Ovary (tissue), 9 donors: Measurements from ENCODE around the gene ZFP92. TPM values are rescaled to one million over a fixed set of nuclear protein-coding genes. Genes with fewer than 3 reads are reported as not detected.

Experiments used
- DNase-seq, 5 donors: peaks; one replicate each; pipeline ENCODE4 v3.0.0-alpha.2; 2019 to 2020
- H3K27ac ChIP-seq, 2 donors: fragments of 200-600 bp; one replicate each; pipeline versions ENCODE4 v1.5.1 to v1.8.0; 2019 to 2022
- H3K27me3 ChIP-seq: fragments of 200-600 bp; one replicate; pipeline ENCODE4 v1.8.0; 2022
- H3K36me3 ChIP-seq: fragments of 200-600 bp; sonication (generic); one replicate; pipeline ENCODE4 v1.5.1; 2019
- H3K4me1 ChIP-seq: one replicate; pipeline ENCODE4 v1.8.1; 2013; ENCODE audit warnings: mild to moderate bottlenecking, moderate library complexity; ENCODE audit not compliant: insufficient read depth
- H3K4me3 ChIP-seq: fragments of 200-600 bp; sonication (generic); one replicate; pipeline ENCODE4 v1.5.1; 2017
- H3K9me3 ChIP-seq, 2 donors: fragments of 200-600 bp in 1 of 2; sonication (generic) in 1 of 2; one replicate each; pipeline versions ENCODE4 v1.5.1 to v1.8.1; 2013 to 2019; ENCODE audit warnings: mild to moderate bottlenecking in 1 of 2, moderate library complexity in 1 of 2
- CTCF ChIP-seq, 3 donors: fragments of 450-650 bp in 2 of 3; fragments of 200-600 bp in 1 of 3; IDR thresholded peaks; one replicate each; pipeline versions ENCODE4 v1.5.1 to v1.8.0; 2016 to 2022; ENCODE audit warnings: antibody characterized with exemption in 3 of 3, mild to moderate bottlenecking in 1 of 3
- EP300 ChIP-seq: sonication (generic); formaldehyde crosslinking; IDR thresholded peaks from one replicate; pipeline ENCODE4 v1.6.1; 2017; ENCODE audit warnings: antibody characterized with exemption
- POLR2A ChIP-seq: fragments of 450-650 bp; IDR thresholded peaks from one replicate; pipeline ENCODE4 v1.6.1; 2017; ENCODE audit warnings: antibody characterized with exemption, mild to moderate bottlenecking, moderate library complexity
- WGBS, 3 donors: extraction: QIAGEN DNeasy Blood & Tissue Kit in 1 of 3; methylation state at CpG; one replicate each; pipeline versions ENCODE4 v1.1.5 to v1.1.7; 2013 to 2017; 5-methylcytosine and 5-hydroxymethylcytosine counted together
- intact Hi-C, 4 donors: fragments of 100-400 bp; cut with DNase I; formaldehyde crosslinking; loops; one replicate each; pipeline versions ENCODE4 v1.11.0 to v1.15.1; 2022 to 2023
- polyA plus RNA-seq, 2 donors: library from polyadenylated mRNA; stranded (reverse); fragments of 200-250 nt in 1 of 2; fragments of 350-450 nt in 1 of 2; fragmentation: Illumina TruSeq in 1 of 2; extraction: RNeasy Lipid Tissue Mini Kit (QIAGEN cat#74804) in 1 of 2; gene quantifications; one replicate each; pipeline ENCODE4 v1.2.3, GENCODE V29; 2013 to 2014
- total RNA-seq, 7 donors: library from RNA; depleted of rRNA in 2 of 7; stranded (reverse); fragments of >200 nt in 2 of 7; fragmentation: NEBNext Ultra II Directional in 3 of 7; extraction: Animal tissue kit (Norgen Biotek cat#: 25700) in 3 of 7; gene quantifications; one replicate each; pipeline versions ENCODE4 v1.1.0 to v1.2.4, GENCODE V29; 2016 to 2023
- donor health status: DM: no; HTN: no; CAD: no; lungs with moderate emphysema.
- donor health status: DM: no; HTN: no; CAD: no.
- donor health status: Bipolar disorder and iron deficiency.
- donor health status: DM: yes; HTN: yes; CAD: no.
- donor health status: DM: no; HTN: no; CAD: no.
- donor health status: DM: yes; HTN: yes; CAD: no.

The ZFP92 gene
- total and polyA plus RNA-seq, 9 donors, result 2.7 to 9.4 (median 3.9) TPM

GRCh38 chrX:153445106-153445855 lies 34.0 kb downstream of the ZFP92 start:
- no peaks in the 10 kb centered on the region for H3K27me3 ChIP-seq
- no peaks in the 10 kb centered on the region for H3K4me1 ChIP-seq
- intact Hi-C loops, result no loop called here
- DNase-seq, result peak in 1 of 5 donors; percentile 23
- WGBS, 3 donors, result 86 to 89% (median 88%) methylated on average over 31 to 35 of the region's 35 CpGs
- H3K36me3 ChIP-seq, result no peaks in the 10 kb centered on the region
- TF ChIP-seq CTCF (IDR thresholded peaks at IDR 0.05), result no peak
- no peak for TF ChIP-seq POLR2A
- TF ChIP-seq EP300, result no peak
- H3K9me3 ChIP-seq, result no peaks in the 10 kb centered on the region
- H3K27ac ChIP-seq, result no peak overlapping the region
- H3K4me3 ChIP-seq, result no peak overlapping the region

GRCh38 chrX:153445856-153446635 lies 34.8 kb downstream of the ZFP92 start, which contains the start of gene TREX2:
TREX2 (minus strand) TSS chrX:153446056; CDS start chrX:153445430, 626 bp downstream.
- Histone ChIP-seq H3K4me3 (no peak within 1 kb of the TSS), H3K4me1 (no peaks in the 10 kb centered on the region), H3K27ac (no peak within 1 kb of the TSS), H3K9me3 (no peaks in the 10 kb centered on the region), H3K36me3 (no peaks in the 10 kb centered on the region), H3K27me3 (no peaks in the 10 kb centered on the region)
- DNase-seq, result no peak
- TF ChIP-seq CTCF (IDR thresholded peaks at IDR 0.05), result no peak
- TF ChIP-seq EP300, result no peak
- no peak for TF ChIP-seq POLR2A
- intact Hi-C loops, result no loop called here
- 78 to 85% (median 82%) methylated on average over 28 to 30 of the region's 30 CpGs for WGBS, 3 donors

GRCh38 chrX:153446636-153446936 lies 35.3 kb downstream of the ZFP92 start:
- no peak for DNase-seq
- Histone ChIP-seq H3K27ac (no peak overlapping the region), H3K4me3 (no peak overlapping the region), H3K9me3 (no peaks in the 10 kb centered on the region), H3K27me3 (no peaks in the 10 kb centered on the region), H3K36me3 (no peaks in the 10 kb centered on the region), H3K4me1 (no peaks in the 10 kb centered on the region)
- intact Hi-C loops, result no loop called here
- WGBS, 3 donors, result 68 to 74% (median 74%) methylated on average over 10 of the region's 10 CpGs
- TF ChIP-seq CTCF (IDR thresholded peaks at IDR 0.05) (no peak), POLR2A (no peak), EP300 (no peak)

GRCh38 chrX:153446950-153447580 lies 35.8 kb downstream of the ZFP92 start:
- intact Hi-C loops, result no loop called here
- no peak for DNase-seq

More at GRCh38 chrX:153446950-153447580, 35.8 kb downstream of the ZFP92 start:
- H3K4me3 ChIP-seq, result no peak overlapping the region
- no peaks in the 10 kb centered on the region for H3K27me3 ChIP-seq
- no peaks in the 10 kb centered on the region for H3K36me3 ChIP-seq
- TF ChIP-seq EP300 (no peak), POLR2A (no peak), CTCF (IDR thresholded peaks at IDR 0.05) (no peak)
- H3K27ac ChIP-seq, result no peak overlapping the region
- WGBS, 3 donors, result 86 to 87% (median 86%) methylated on average over 17 of the region's 17 CpGs
- no peaks in the 10 kb centered on the region for H3K9me3 ChIP-seq
- H3K4me1 ChIP-seq, result no peaks in the 10 kb centered on the region
